ELR (cell line): ENCODE data around the gene CDH12.
"Not testable (repeated sequence)": the region's sequence is repeated elsewhere in the genome, so short reads cannot be mapped to it uniquely, and the experiment has no call there.

Source experiments
- DNase-seq: peaks from one replicate; pipeline ENCODE4 v3.0.0-alpha.2; 2015; ENCODE audit warnings: low read depth

Gene CDH12

DNA sequence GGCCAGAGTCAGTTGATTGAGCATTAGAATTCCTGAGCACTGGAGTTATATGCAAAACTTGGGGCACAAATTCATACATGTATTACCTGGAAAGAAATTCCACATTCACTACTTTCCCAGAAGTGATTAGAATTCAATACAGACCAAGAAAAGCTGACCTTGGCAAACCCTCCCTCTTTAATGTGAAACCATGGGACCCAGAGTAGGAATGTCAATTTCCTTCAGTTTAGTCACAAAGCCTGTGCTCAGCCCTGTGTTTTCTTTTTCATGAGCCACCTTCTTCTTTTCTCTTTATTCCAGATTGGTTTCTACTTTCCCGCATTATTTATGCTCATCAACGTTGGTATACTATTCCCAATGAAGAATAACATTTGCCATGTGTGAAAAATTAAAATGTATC, 420.2 kb downstream of the CDH12 start:
- no peak for DNase-seq

DNA sequence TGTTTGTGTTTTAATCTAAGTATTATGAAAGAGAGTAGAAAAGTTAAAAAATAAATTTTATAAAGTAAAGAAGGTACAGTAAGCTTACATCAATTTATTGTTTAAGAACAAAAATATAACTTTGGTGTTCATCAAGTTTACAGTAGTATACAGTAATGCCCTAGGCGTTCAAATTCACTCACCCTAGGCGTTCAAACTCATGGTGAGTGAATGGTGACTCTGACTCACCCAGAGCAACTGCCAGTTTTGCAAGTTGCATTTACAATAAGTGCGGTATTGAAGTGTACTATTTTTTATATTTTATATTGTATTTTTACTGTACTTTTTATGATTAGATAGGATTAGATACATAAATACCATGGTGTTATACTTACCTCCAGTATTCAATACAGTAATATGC, 421.3 kb downstream of the CDH12 start:
- DNase-seq, result no peak

DNA sequence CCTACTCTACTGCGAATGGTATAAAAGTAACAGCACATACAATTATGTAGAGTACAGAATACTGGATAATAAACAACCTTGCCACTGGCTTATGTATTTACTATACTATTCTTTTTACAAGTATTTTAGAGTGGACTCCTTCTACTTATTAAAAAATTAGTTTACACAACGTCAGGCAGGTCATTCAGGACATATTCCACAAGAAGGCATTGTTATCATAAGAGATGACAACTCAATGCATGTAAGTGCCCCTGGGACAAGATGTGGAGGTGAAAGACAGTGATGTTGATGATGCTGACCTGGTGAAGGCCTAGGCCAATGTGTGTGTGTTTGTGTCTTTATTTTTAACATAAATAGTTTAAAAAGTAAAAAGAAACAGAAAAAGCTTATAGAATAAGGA, 421.7 kb downstream of the CDH12 start:
- no peak for DNase-seq

DNA sequence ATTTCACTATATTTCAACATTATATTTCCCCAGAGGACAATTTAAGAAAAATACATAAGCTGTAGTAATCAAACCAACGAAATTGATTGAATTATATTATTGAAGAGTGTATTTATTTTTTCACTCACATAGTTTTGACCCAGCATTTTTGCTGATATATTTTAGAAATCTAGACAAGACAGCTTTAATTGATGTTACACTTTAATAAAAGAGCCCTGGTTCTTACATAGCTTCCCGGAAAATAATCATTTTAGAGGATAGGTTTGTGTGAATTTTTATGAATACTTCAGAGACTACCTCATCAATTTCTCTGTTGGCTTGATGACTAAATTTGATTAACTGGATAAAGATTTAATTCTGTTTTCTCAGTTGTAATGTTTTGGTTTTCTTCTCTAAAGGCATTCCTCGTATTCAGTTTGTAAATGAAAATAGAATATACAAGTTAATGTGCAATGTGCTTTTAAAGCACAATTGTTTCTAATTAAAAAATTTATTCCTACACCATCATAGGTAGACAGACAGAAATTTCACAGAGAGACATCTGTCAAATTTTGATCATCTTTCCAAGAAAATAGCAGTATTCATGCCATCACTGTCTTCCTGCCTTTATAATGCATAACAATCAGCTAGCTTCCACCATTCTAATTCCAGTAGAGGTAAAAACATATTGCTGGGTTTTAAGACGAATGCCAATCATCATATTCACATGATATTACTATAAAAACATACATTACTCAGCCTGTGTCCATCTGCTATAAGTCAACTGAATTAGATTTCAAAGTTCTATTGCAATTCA, 441.4 kb downstream of the CDH12 start:
- no peak for DNase-seq

DNA sequence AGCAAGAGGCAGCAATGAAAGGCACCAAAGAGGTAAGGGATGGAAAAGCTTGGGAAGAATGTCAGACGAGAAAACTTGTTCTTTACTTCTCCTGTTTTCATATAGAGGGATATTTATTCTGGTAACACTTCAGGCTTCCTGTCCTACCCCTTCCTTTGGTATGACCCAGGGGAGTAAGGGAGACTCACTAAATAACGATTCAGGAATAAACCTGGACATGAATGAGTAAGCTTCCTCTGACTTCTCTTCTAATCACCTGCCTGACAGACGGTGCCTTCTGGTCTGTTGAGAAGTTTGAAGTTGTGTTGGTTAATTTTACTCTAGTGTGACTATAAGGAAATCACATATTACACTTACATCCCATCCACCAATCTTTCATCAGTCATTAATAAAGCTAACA, 461.2 kb downstream of the CDH12 start:
- no peak for DNase-seq

DNA sequence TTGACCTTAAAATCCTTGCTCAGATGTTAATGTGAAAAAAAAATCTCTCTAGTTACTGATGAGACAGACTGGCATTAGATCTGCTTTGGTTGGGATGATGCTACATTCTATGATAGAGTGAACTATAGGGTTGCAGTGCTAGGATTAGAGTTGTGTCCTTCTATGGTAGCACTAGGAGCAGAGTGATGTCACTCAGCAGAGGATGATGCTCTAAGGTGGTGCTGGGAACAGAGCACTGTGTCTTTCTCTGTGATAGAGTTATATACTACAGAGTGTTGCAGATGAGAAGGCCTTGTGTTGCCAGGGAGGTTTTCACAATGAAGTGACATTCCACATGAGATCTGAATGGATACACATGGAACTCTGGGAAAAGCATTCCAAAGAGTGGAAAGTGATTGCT, 462.3 kb downstream of the CDH12 start:
- DNase-seq, result no peak

DNA sequence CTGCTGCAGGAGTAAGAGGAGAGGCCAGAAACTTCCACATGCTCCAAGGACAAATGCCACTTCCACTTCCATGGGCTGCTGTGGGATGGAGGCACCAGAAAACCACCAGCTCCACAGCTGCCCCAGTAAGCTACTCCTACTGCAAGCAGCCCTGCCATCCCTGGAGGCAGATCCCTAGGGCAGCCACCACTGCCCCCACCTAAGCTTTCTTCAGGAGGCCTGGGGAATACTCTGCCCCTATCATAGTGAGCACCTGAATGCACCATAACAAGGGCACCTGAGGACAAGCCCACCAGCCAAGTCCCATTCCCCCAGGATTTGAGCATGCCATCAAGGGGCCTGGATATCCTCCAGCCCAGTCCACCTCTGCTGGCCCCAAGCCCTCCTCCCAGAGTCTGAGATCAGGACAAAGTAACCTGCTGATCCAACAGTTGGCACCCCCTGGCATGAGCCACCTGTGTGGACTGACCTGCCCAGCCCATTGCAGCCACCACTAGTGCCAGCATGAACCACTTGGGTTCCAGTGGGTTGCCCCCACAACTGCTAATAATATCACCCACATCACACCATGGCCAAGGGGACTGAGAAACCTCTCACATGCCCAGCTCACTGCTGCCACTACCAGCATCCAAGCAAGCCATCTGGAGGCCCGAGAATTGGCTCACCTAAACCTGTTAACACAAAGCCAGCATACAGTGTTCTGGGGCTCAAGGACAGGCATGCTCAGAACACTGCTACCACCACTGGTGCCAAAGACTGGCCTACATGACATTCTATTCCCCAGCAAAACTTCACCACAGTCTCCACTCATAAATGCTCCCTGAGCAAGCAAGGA, 480.1 kb downstream of the CDH12 start:
- no peak for DNase-seq

DNA sequence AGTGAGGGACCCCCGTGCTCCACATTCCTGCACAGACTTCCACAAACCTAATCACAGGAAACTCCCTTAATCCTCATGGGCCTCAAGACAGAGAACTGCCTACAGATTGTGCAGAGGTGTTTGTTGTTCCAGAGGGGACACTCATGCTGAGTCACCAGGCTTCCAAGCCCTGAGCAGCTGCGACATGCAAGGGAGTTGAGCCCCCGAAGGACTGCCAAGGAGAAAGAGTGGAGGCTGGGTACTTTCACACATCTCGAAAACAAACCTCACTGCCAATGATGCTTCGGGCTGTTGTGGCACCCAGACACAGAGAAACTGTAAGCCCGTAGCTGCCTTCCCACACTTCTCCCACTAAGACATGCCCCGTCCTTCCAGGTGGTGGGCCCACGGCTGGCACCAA, 480.8 kb downstream of the CDH12 start:
- DNase-seq, result peak; percentile 3

DNA sequence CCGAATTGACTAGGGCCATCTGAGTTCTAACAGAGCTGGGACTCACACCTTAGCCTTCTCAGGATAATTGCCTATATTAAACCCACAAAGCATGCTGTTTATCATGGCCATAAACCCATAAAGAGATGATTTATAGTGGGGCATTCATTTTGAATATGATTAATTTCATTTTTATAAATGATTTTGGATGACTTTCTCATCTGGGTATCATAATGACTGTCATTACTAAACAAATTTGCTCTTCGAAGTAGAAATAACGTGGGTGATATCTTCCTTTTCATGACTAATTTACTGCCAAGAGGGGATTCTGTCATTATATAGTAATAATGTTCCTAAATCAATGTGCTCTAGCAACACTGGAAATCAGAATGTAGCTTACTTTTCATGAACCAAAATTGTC, 498.2 kb downstream of the CDH12 start:
- DNase-seq, result no peak

DNA sequence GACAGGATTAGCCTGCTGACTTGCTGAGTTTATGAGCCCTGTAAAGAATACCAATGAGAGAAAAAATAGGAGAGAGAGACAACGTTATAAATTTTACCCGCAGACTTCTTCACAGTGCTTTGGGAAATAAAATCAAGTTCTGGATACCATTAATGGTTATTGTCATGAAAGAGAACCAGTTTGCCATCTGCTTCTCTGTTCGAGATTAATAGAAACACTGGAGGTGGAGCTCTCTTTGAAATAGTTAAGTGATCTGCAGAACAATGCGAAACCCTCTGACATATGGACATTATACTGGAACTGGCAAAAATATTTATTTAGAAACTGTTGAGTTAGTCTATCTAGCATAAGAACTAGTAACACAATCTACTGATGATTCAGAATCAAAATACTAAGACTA, 500.7 kb downstream of the CDH12 start:
- no peak for DNase-seq

DNA sequence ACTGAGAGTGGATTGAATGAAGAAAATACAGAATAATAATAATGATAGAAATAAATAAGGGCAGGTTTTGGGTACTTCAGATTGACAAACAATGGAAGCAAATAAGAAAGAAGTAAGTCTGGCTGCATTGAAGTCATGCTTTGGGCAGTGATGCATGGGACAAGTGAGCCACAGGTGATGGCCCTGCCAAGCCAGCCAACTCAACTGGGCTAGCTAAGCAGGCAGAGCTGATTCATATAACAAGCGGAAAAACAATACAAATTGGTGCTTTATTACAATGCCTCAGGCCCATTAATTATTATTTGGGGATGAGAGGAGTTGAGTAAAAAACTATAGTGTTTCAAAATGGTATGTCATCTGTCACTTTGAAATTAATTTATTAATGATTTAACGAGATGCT, 502.0 kb downstream of the CDH12 start:
- no peak for DNase-seq

DNA sequence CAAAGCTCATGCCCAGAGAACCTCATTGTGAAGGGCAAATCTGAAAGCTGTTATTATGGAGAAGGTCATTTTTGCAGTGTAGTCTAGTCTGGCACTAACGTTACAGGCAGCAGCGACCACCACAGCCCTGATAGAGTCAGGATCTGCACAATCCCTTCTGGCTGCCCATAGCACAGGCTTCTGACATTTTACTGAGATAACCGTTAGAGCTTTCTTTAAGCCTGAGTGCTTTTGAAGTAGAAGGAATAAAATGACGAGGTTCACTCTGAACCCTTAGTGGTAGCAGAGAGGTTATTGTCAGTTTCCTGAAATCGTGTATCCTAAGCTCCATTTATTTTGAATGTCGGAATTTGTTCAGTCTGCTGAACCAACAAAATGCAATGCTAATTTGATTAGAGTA, 505.1 kb downstream of the CDH12 start:
- no peak for DNase-seq

DNA sequence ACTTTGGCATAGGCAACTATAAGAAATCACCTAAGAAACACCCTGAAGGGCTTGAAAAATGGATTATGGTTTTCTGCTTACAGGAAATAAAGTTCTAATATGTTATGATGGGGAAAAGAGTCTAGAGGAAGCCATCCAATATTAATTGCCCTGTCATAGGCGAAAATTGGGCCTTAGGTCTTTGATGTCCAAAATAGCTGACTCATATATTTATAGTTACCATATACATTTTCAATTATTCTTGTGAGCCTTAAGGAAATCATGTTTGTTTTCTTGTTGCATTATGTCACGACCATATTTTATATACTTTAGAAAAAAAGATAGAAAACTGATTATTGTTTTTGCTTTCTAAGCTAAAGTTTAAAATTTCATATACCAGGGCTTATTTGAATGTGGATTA, 509.1 kb downstream of the CDH12 start:
- no peak for DNase-seq

DNA sequence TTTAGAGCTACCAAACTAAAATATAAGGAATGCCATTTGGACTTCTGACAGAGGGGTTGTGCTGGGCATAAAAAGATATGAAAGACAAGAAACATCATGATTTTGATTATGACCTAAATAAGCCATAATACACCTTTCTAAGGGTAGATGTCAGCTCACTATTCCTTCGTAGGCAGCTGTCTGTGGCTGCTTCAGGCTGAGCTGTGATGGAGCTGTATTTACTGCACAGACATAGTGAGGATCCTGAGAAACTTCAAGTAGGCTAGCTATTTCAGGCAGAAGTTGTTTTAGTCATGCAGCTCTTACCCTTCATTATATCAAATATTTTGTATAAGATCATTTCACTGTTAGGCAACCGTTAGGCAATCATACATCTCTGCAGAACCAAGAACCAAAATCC, 511.7 kb downstream of the CDH12 start:
- no peak for DNase-seq

DNA sequence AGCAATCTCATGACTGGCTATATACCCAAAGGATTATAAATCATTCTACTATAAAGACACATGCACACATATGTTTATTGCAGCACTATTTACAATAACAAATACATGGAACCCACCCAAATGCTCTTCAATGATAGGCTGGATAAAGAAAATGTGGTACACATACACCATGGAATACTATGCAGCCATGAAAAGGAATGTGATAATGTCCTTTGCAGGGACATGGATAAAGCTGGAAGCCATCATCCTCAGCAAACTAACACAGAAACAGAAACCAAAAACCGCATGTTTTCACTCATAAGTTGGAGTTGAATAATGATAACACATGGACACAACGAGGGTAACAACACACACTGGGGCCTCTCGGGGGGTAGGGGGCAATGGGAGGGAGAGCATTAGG, 520.2 kb downstream of the CDH12 start:
- not testable (repeated sequence) for DNase-seq

DNA sequence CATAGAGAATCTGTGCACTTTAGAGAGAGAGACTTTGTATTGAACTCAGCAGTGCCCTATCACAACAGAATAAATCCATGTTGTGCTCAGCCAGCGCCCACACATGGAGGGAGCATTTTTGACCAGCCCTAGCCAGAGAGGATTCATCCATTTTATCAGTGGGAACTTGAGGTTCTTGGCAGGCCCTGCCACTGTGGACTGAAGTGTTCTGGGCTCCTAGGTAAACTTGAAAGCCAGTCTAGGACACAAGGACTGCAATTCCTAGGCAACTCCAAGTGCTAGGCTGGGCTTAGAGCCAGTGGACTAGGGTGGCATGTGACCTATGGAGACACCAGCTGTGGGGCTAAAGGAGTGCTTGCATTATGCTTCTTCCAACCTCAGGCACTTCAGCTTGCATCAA, 523.5 kb downstream of the CDH12 start:
- DNase-seq, result no peak

DNA sequence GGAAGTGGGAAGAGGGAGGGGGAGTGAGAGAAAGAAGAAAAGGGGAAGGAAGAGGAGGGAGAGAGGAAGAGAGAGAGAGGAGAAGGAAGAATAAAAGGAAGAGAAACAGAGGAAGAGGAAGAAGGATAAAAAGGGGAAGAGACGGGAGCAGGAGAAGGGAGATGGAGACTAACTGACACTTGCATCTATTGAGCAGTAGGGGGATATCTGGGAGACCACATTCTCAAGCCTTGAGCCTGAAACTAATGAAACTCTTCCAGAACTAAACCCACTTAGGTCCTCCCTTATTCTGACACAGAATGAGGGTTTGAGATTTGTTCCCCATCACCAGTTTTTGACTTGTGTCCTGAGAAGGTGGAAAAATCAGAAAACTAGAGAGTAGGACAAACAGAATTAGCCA, 533.3 kb downstream of the CDH12 start:
- no peak for DNase-seq

DNA sequence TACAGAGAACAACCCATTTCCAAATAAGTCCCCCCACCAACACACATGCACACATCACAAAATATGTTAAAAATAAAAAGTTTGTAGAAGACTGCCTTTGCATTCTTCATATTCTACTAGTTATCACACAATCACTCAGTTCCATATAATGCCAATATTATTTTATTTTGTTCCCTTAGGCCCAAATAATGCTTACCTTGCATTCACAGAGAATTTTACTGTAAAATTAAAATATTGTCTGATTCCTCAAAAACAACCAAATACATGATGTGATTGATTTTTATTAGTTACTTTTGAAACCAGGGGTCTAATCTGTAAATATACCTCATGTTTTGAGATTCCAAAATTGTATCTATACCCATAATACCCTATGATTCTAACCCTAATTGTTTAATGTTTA, 536.9 kb downstream of the CDH12 start:
- DNase-seq, result no peak

DNA sequence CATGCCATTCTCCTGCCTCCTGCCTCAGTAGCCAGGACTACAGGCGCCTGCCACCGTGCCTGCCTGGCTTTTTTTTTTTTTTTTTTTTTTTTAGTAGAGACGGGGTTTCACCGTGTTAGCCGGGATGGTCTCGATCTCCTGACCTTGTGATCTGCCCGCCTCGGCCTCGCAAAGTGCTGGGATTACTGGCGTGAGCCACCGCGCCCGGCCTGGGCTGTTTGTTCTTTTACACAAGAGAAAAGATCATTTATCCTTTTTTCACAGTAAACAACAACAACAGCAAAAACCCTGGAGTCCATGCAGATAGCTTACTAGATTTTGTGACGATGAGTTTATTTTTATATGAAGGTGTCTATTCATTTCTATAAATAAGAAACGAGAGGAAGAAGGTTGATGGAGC, 538.1 kb downstream of the CDH12 start:
- DNase-seq, result not testable (repeated sequence)

DNA sequence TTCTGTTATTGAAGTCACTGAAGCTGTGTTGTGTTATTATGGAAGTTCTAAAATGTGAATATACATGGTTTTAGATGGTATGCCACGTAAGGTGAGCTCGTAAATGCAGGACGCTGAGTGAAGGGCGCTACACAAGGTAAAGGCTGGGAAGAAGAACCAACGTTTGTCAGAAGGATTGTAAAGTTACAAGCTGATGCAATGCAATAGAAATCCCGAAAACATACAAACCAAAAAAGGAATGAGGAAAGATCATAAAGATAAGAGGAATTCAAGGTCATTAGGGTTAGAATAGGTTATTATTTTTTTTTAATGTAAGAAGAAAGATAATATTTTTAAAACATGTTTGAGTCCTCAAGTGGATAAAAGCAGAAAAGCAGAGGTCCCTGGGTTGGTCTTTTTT, 538.6 kb downstream of the CDH12 start:
- DNase-seq, result no peak

DNA sequence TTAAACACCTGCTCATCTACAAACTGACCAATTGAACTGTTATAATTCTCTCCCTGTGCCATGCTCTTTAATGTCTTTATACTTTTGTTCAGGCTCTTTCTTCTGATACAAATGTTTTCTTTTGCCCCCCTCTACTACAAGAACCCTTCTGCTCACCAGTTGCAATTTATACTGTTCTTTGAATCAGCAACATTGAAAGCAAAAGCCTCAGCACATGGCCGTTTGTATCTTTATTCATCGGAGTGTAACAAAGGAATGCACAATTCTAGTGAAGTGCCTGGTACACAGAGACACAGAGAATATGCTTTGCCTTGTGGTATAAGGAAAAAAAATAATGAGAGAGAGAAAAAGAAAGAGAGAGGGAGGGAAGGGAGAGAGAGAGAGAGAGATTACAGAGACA, 547.1 kb downstream of the CDH12 start:
- no peak for DNase-seq

DNA sequence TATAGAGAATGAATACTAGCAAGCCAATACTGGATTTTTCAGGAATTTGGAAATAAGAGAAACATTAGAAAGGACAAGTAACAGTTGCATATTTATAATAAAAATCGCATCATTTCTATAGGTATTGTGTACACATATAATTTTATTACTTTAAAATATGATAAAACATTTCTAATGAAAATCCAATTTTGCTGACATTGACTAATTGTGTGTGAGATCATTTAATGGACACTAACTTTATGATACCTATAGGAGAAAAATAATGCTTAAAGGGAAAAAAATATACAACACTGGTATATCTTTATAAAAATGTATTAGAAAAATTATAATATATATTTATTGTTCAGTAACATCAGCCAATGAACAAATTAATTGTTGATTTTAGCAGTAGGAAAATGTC, 557.3 kb downstream of the CDH12 start:
- DNase-seq, result no peak

DNA sequence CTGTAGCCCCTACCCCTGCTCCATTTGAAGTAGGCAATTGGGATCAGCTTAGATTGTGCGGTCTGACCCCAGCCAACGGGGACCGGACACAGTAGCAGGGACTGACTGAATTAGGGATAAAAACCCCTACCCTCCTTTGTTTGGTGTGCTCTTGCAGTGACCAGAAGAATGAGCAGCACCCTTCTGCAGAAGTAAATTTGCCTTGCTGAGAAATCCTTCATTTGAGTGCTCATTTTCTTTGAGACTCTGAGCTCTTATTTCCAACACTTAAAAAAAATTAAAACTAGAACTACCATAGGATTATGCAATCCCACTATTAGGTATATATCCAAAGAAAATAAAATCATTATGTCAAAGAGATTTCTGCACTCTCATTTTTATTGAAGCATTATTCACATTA, 560.0 kb downstream of the CDH12 start:
- DNase-seq, result no peak

DNA sequence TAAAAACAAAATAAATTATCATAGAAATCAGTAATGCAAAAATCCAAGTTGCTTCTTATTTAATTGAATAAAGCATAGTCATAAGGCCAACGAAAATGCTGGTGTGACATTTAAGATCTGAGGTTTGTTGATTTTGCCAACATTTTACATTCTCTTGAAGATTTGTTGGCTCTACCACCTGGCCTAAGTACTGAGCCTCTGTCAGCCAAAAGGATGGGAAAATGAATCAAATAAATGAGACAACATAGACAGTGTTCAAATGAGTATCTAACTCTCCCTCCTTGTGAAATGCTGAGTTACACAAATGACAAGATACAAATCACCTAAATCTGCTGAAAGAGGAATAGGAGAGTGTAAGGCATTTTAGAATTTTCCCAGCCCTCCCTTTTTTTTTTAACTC, 575.0 kb downstream of the CDH12 start:
- DNase-seq, result no peak
